Mesendoderm (in vitro differentiated cells): ENCODE measurements around the gene C1QL2.

Experiments
- DNase-seq: peaks from one replicate; pipeline ENCODE4 v3.0.0; 2013
- H2AK5ac ChIP-seq: 2 replicates; pipeline ENCODE4 v1.6.1; 2013; ENCODE audit warnings: low read length, inconsistent platforms
- H2BK120ac ChIP-seq: 2 replicates; pipeline ENCODE4 v1.6.1; 2013; ENCODE audit warnings: low read depth, mild to moderate bottlenecking, low read length, moderate library complexity, mixed read lengths
- H2BK15ac ChIP-seq: replicated peaks from 2 replicates; pipeline ENCODE4 v1.6.1; 2013; ENCODE audit warnings: low read depth, mild to moderate bottlenecking, moderate library complexity
- H2BK5ac ChIP-seq: 2 replicates; pipeline ENCODE4 v1.6.1; 2013; ENCODE audit warnings: low read length, inconsistent platforms
- H3K18ac ChIP-seq: 2 replicates; pipeline ENCODE4 v1.6.1; 2013; ENCODE audit warnings: mild to moderate bottlenecking, low read length, mixed read lengths
- H3K23ac ChIP-seq: one replicate; pipeline ENCODE4 v1.6.1; 2013; ENCODE audit warnings: low read length
- H3K27ac ChIP-seq: 2 replicates; pipeline ENCODE4 v1.5.1; 2013; ENCODE audit warnings: low read depth, mild to moderate bottlenecking, inconsistent platforms, low read length, moderate library complexity
- H3K27me3 ChIP-seq: 2 replicates; pipeline ENCODE4 v1.6.1; 2013; ENCODE audit warnings: low read length, control low read depth, mild to moderate bottlenecking, inconsistent platforms; ENCODE audit not compliant: insufficient read depth, poor library complexity
- H3K36me3 ChIP-seq: 2 replicates; pipeline ENCODE4 v1.6.1; 2013; ENCODE audit warnings: low read length, inconsistent platforms; ENCODE audit not compliant: control insufficient read depth, insufficient read depth
- H3K4ac ChIP-seq: one replicate; pipeline ENCODE4 v1.6.1; 2013; ENCODE audit warnings: low read depth, mild to moderate bottlenecking, low read length, moderate library complexity
- H3K4me1 ChIP-seq: 2 replicates; pipeline ENCODE4 v1.6.1; 2013; ENCODE audit warnings: low read depth, low read length, inconsistent platforms; ENCODE audit not compliant: control insufficient read depth
- H3K4me2 ChIP-seq: 2 replicates; pipeline ENCODE4 v1.6.1; 2013; ENCODE audit warnings: low read length
- H3K4me3 ChIP-seq: 2 replicates; pipeline ENCODE4 v1.5.1; 2013; ENCODE audit warnings: mild to moderate bottlenecking, low read length
- H3K56ac ChIP-seq: one replicate; pipeline ENCODE4 v1.6.1; 2013; ENCODE audit warnings: low read length
- H3K79me1 ChIP-seq: 2 replicates; pipeline ENCODE4 v1.6.1; 2013; ENCODE audit warnings: low read length, inconsistent platforms
- H3K79me2 ChIP-seq: 2 replicates; pipeline ENCODE4 v1.6.1; 2013; ENCODE audit warnings: mild to moderate bottlenecking, low read length; ENCODE audit not compliant: control insufficient read depth, insufficient read depth
- H3K9ac ChIP-seq: 2 replicates; pipeline ENCODE4 v1.6.1; 2013; ENCODE audit warnings: low read length, inconsistent platforms
- H4K5ac ChIP-seq: one replicate; pipeline ENCODE4 v1.6.1; 2013; ENCODE audit warnings: low read length
- H4K8ac ChIP-seq: one replicate; pipeline ENCODE4 v1.6.1; 2013; ENCODE audit warnings: low read depth, mild to moderate bottlenecking, control low read depth, low read length, moderate library complexity
- WGBS: extraction: QIAGEN DNeasy Blood & Tissue Kit; methylation state at CpG from one replicate; pipeline ENCODE4 v1.1.7; 2013; ENCODE audit warnings: low lambda C conversion rate, missing lambda C conversion rate; ENCODE audit not compliant: insufficient coverage; ENCODE audit errors: extremely low coverage; 5-methylcytosine and 5-hydroxymethylcytosine counted together

The C1QL2 gene

DNA sequence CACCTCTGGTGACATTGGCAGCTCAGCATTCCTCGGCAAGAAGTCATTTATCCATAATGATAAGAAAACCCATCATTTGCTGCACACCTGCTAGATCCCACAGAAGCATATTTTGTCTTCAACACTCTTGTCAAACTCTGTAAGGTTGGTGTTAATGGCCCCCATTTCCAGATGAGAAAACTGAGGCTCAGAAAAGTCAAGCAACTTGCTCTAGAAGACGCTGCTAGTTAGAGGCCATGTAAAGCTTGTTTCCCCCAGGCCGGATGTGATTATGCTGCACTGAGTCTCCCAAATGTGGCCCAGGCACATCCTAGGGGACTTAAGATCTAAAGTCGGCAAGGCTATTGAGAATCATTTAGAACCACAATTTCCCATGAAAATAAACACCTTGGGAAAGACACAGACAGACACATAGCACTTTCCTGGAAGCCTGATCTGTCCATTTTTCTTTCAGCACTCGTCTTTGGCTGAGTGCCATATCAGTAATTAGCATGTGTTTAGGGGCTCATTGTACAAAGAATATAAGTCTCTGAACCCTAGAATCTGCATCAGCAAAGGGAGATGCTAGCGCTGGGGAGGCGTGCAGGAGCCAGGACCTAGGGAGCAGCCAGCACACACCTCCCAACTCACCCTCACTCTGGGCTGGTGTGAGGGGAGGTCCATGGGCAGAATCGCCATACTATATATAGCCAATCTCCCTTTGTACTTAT, 39.3 kb downstream of the C1QL2 start:
- H3K4me3 ChIP-seq, result no peak overlapping the region
- H2BK120ac ChIP-seq, result no peak overlapping the region
- H2AK5ac ChIP-seq, result no peak overlapping the region
- no peaks in the 10 kb centered on the region for H3K36me3 ChIP-seq
- H2BK5ac ChIP-seq, result no peak overlapping the region
- H3K18ac ChIP-seq, result no peak overlapping the region
- H2BK15ac ChIP-seq, result no peak overlapping the region
- H3K79me2 ChIP-seq, result no peaks in the 10 kb centered on the region
- no peak overlapping the region for H4K8ac ChIP-seq
- H3K4ac ChIP-seq, result no peak overlapping the region
- H3K23ac ChIP-seq, result no peak overlapping the region
- no peaks in the 10 kb centered on the region for H3K4me1 ChIP-seq
- no peak overlapping the region for H4K5ac ChIP-seq
- H3K27ac ChIP-seq, result no peak overlapping the region
- H3K27me3 ChIP-seq, result no peaks in the 10 kb centered on the region
- no peak overlapping the region for H3K4me2 ChIP-seq
- no peak overlapping the region for H3K9ac ChIP-seq
- H3K56ac ChIP-seq, result no peak overlapping the region
- H3K79me1 ChIP-seq, result no peaks in the 10 kb centered on the region
- no peak for DNase-seq
- WGBS, result no CpG with 5 or more reads among the region's 8 CpGs

- H3K9ac ChIP-seq, result no peak overlapping the region
- no peak overlapping the region for H2BK120ac ChIP-seq
- no peak overlapping the region for H2AK5ac ChIP-seq
- no peak overlapping the region for H4K5ac ChIP-seq
- H3K4me2 ChIP-seq, result no peak overlapping the region
- no peak overlapping the region for H4K8ac ChIP-seq
- H2BK5ac ChIP-seq, result no peak overlapping the region
- H3K18ac ChIP-seq, result no peak overlapping the region
- H3K27ac ChIP-seq, result no peak overlapping the region
- H3K36me3 ChIP-seq, result no peaks in the 10 kb centered on the region
- H3K4me1 ChIP-seq, result no peaks in the 10 kb centered on the region
- no peaks in the 10 kb centered on the region for H3K27me3 ChIP-seq
- no peak for DNase-seq
- H3K79me2 ChIP-seq, result no peaks in the 10 kb centered on the region
- no peak overlapping the region for H3K56ac ChIP-seq
- H3K79me1 ChIP-seq, result no peaks in the 10 kb centered on the region
- no peak overlapping the region for H2BK15ac ChIP-seq
- no peak overlapping the region for H3K4ac ChIP-seq
- H3K23ac ChIP-seq, result no peak overlapping the region
- H3K4me3 ChIP-seq, result no peak overlapping the region
- no CpG with 5 or more reads among the region's 9 CpGs for WGBS
Measured at GRCh38 chr2:119117891-119118882, 40.4 kb downstream of the C1QL2 start.

DNA sequence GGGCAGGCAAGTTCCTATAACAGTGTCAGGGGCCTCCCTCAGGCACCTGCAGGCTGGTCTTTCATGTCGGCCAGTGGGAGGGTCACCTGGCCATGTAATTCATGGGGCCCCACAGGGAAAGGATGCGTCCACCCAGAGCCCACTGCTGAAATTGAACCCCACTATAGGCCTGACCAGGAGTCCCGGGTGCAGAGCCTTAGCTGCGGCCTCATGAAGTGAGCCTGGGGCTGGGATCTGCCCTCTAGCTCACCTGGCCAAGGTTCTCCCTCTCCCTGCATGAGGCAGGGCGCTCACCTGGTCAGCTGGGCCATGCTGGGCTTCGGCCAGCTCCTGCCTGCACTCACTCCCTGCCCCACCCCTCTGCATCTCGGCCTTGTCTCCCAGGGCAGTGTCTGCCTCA, 41.1 kb downstream of the C1QL2 start:
- H3K4me3 ChIP-seq, result no peak overlapping the region
- H2BK5ac ChIP-seq, result no peak overlapping the region
- H3K18ac ChIP-seq, result no peak overlapping the region
- no peak overlapping the region for H4K8ac ChIP-seq
- H2BK15ac ChIP-seq, result no peak overlapping the region
- no peaks in the 10 kb centered on the region for H3K27me3 ChIP-seq
- H4K5ac ChIP-seq, result no peak overlapping the region
- H3K79me1 ChIP-seq, result no peaks in the 10 kb centered on the region
- H3K36me3 ChIP-seq, result no peaks in the 10 kb centered on the region
- no peaks in the 10 kb centered on the region for H3K79me2 ChIP-seq
- no peak overlapping the region for H3K56ac ChIP-seq
- H3K23ac ChIP-seq, result no peak overlapping the region
- no peak overlapping the region for H3K4me2 ChIP-seq
- DNase-seq, result no peak
- no peak overlapping the region for H3K4ac ChIP-seq
- H3K9ac ChIP-seq, result no peak overlapping the region
- no peak overlapping the region for H2BK120ac ChIP-seq
- H3K27ac ChIP-seq, result no peak overlapping the region
- WGBS, result no CpG with 5 or more reads among the region's 7 CpGs
- no peaks in the 10 kb centered on the region for H3K4me1 ChIP-seq
- no peak overlapping the region for H2AK5ac ChIP-seq

GRCh38 chr2:119116411-119117295, 41.9 kb downstream of the C1QL2 start:
- H2BK15ac ChIP-seq, result no peak overlapping the region
- no peak overlapping the region for H4K8ac ChIP-seq
- no peak overlapping the region for H3K4me3 ChIP-seq
- H3K79me2 ChIP-seq, result no peaks in the 10 kb centered on the region
- no peak overlapping the region for H2BK120ac ChIP-seq
- H3K4ac ChIP-seq, result no peak overlapping the region
- H3K9ac ChIP-seq, result no peak overlapping the region
- no peak for DNase-seq
- H3K79me1 ChIP-seq, result no peaks in the 10 kb centered on the region
- no peak overlapping the region for H3K56ac ChIP-seq
- no peak overlapping the region for H2BK5ac ChIP-seq
- H3K23ac ChIP-seq, result no peak overlapping the region
- no peak overlapping the region for H2AK5ac ChIP-seq
- no peak overlapping the region for H3K4me2 ChIP-seq
- no peaks in the 10 kb centered on the region for H3K27me3 ChIP-seq
- H3K27ac ChIP-seq, result no peak overlapping the region
- no peak overlapping the region for H3K18ac ChIP-seq
- no CpG with 5 or more reads among the region's 10 CpGs for WGBS
- no peaks in the 10 kb centered on the region for H3K36me3 ChIP-seq
- no peaks in the 10 kb centered on the region for H3K4me1 ChIP-seq
- no peak overlapping the region for H4K5ac ChIP-seq

GRCh38 chr2:119114266-119114665, 44.3 kb downstream of the C1QL2 start:
- Histone ChIP-seq H3K4me2 (no peak overlapping the region), H3K79me2 (no peaks in the 10 kb centered on the region), H2BK15ac (no peak overlapping the region), H2BK120ac (no peak overlapping the region), H3K4me1 (no peaks in the 10 kb centered on the region), H3K18ac (no peak overlapping the region), H3K9ac (no peak overlapping the region), H3K4ac (no peak overlapping the region), H4K5ac (no peak overlapping the region), H3K56ac (no peak overlapping the region), H3K27ac (no peak overlapping the region), H4K8ac (no peak overlapping the region), H3K79me1 (no peaks in the 10 kb centered on the region), H2BK5ac (no peak overlapping the region), H3K27me3 (no peaks in the 10 kb centered on the region), H3K23ac (no peak overlapping the region), H3K36me3 (no peaks in the 10 kb centered on the region), H2AK5ac (no peak overlapping the region), H3K4me3 (no peak overlapping the region)
- DNase-seq, result no peak
- no CpG with 5 or more reads among the region's 3 CpGs for WGBS
